ENCODE results near the gene CCNK. TPM values are rescaled to one million over a fixed set of nuclear protein-coding genes. Genes with fewer than 3 reads are reported as not detected.
A peak's percentile ranks its signal among the peaks of the same experiment; 100 is the strongest.

The CCNK gene
- total and polyA plus RNA-seq, 4 experiments from 2014 or later, result 7.0 to 83.4 (median 48.6) TPM

- Mint-ChIP-seq H3K36me3 (peaks cover 0 to 29% of the 10 kb centered on the region in 2 donors), H3K27ac (peak overlapping the region in 1 of 7 donors; percentile 38), H3K9me3 (no peaks in the 10 kb centered on the region), H3K4me1 (no peaks in the 10 kb centered on the region), H3K27me3 (no peaks in the 10 kb centered on the region), H3K4me3 (no peak overlapping the region)
- Histone ChIP-seq H3K4me1 (ENCODE audit: insufficient read depth, low read length) (no peaks in the 10 kb centered on the region), H3K9me3 (ENCODE audit: control insufficient read depth in 1 of 2, low read length in 2 of 2) (no peaks in the 10 kb centered on the region), H3K4me3 (ENCODE audit: low read length in 2 of 2) (no peak overlapping the region), H3K36me3 (ENCODE audit: insufficient read depth, low read length) (no peaks in the 10 kb centered on the region), H3K27ac (ENCODE audit: low read depth, low read length) (no peak overlapping the region), H3K27me3 (ENCODE audit: insufficient read depth, low read length) (no peaks in the 10 kb centered on the region)
- intact Hi-C loops (cut with micrococcal nuclease), result no loop called here
- POLR2A ChIA-PET (ENCODE audit: partially characterized antibody), result interaction anchor here (1.0 kb wide), 1 partner anchor 34 kb away, joined by 6 read pairs; the partner anchor contains the start of genes CCNK and SETD3
- CTCF ChIA-PET (ENCODE audit: partially characterized antibody), result interaction anchor here (1.1 kb wide), 1 partner anchor 9 kb away, joined by 4 read pairs; no protein-coding TSS in a partner anchor
- peak in 1 of 5 donors; percentile 39 for DNase-seq
Observed at GRCh38 chr14:99514552-99515300, 33.5 kb downstream of the CCNK start.

- H3K4me3 ChIP-seq (ENCODE audit: low read length in 2 of 2), result no peak overlapping the region
- H3K9me3 Mint-ChIP-seq, result no peaks in the 10 kb centered on the region
- peaks cover 0 to 28% of the 10 kb centered on the region in 2 donors for H3K36me3 Mint-ChIP-seq
- H3K27me3 ChIP-seq (ENCODE audit: insufficient read depth, low read length), result no peaks in the 10 kb centered on the region
- no peak overlapping the region for H3K27ac ChIP-seq (ENCODE audit: low read depth, low read length)
- H3K27me3 Mint-ChIP-seq, result no peaks in the 10 kb centered on the region
- no peaks in the 10 kb centered on the region for H3K4me1 Mint-ChIP-seq
- DNase-seq, result no peak
- no peak overlapping the region for H3K4me3 Mint-ChIP-seq
- H3K9me3 ChIP-seq (ENCODE audit: control insufficient read depth in 1 of 2, low read length in 2 of 2), result no peaks in the 10 kb centered on the region
- ChIA-PET CTCF (ENCODE audit: partially characterized antibody) (interaction anchor here (1.1 to 4.5 kb wide), 2 partner anchors 10 to 113 kb away, joined by 4 to 30 read pairs; no protein-coding TSS in a partner anchor), POLR2A (ENCODE audit: partially characterized antibody) (interaction anchor here (1.0 kb wide), 1 partner anchor 35 kb away, joined by 6 read pairs; the partner anchor contains the start of genes CCNK and SETD3)
- intact Hi-C loops (cut with micrococcal nuclease), result no loop called here
- no peak overlapping the region for H3K27ac Mint-ChIP-seq
- no peaks in the 10 kb centered on the region for H3K4me1 ChIP-seq (ENCODE audit: insufficient read depth, low read length)
- no peaks in the 10 kb centered on the region for H3K36me3 ChIP-seq (ENCODE audit: insufficient read depth, low read length)
Observed at GRCh38 chr14:99515301-99516155, 34.3 kb downstream of the CCNK start.

DNA sequence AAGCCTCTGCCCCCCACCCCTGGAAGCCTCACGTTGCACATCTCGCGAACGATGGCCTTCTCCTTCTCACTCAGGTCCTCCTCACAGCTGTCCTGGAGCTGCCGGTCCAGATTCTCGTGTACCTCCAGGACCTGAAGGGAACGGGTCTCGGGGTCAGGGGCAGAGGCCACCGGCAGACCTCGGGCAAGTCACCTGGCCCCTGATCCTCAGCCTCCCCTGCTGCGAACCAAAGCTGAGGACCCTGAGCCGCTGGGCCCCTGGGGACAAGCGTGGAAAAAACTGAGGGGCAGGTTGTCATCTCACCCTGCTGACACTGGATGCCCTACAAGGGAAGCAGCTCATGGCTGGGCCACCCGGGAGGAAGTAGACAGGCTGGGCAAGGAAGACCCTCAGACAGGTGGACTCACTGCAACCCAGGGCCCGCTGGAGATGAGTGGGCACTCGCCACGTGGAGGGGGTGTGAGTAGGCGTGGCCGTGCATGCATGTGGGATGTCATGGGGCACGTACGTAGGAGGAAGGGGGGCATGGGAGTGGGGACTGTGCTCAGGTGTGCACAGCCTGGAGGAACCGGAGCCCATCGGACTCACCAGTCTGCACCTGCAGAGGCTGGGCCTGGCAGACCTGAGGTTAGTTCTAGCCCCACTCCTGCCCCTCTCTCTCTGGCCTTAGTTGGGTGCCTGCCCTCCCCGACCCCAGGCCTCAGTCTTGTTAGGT, 35.1 kb downstream of the CCNK start:
- Mint-ChIP-seq H3K9me3 (no peaks in the 10 kb centered on the region), H3K4me3 (no peak overlapping the region), H3K27me3 (no peaks in the 10 kb centered on the region), H3K27ac (peak overlapping the region in 1 of 7 donors; percentile 86), H3K36me3 (peaks cover 0 to 21% of the 10 kb centered on the region in 2 donors), H3K4me1 (no peaks in the 10 kb centered on the region)
- H3K9me3 ChIP-seq (ENCODE audit: control insufficient read depth in 1 of 2, low read length in 2 of 2), result no peaks in the 10 kb centered on the region
- DNase-seq, result peak in 1 of 5 donors; percentile 38
- ChIA-PET CTCF (ENCODE audit: partially characterized antibody) (interaction anchor here (0.7 to 4.5 kb wide), 3 partner anchors 89 to 369 kb away, joined by 3 to 30 read pairs (median 9); no protein-coding TSS in a partner anchor), POLR2A (ENCODE audit: partially characterized antibody) (interaction anchor here (1.0 kb wide), 1 partner anchor 36 kb away, joined by 6 read pairs; the partner anchor contains the start of genes CCNK and SETD3)
- no peaks in the 10 kb centered on the region for H3K27me3 ChIP-seq (ENCODE audit: insufficient read depth, low read length)
- H3K4me1 ChIP-seq (ENCODE audit: insufficient read depth, low read length), result no peaks in the 10 kb centered on the region
- no peak overlapping the region for H3K4me3 ChIP-seq (ENCODE audit: low read length in 2 of 2)
- intact Hi-C loops (cut with micrococcal nuclease), result no loop called here
- no peaks in the 10 kb centered on the region for H3K36me3 ChIP-seq (ENCODE audit: insufficient read depth, low read length)
- no peak overlapping the region for H3K27ac ChIP-seq (ENCODE audit: low read depth, low read length)

GRCh38 chr14:99516871-99517642, 35.8 kb downstream of the CCNK start:
- no peaks in the 10 kb centered on the region for H3K36me3 ChIP-seq (ENCODE audit: insufficient read depth, low read length)
- Mint-ChIP-seq H3K27ac (peak overlapping the region in 2 of 7 donors; percentile 48 to 86), H3K36me3 (peaks cover 0 to 14% of the 10 kb centered on the region in 2 donors), H3K27me3 (no peaks in the 10 kb centered on the region), H3K9me3 (no peaks in the 10 kb centered on the region), H3K4me1 (no peaks in the 10 kb centered on the region), H3K4me3 (no peak overlapping the region)
- CTCF ChIA-PET (ENCODE audit: partially characterized antibody), result interaction anchor here (0.7 to 4.5 kb wide), 4 partner anchors 88 to 368 kb away, joined by 3 to 30 read pairs (median 6); no protein-coding TSS in a partner anchor
- intact Hi-C loops (cut with micrococcal nuclease), result no loop called here
- H3K4me3 ChIP-seq (ENCODE audit: low read length in 2 of 2), result no peak overlapping the region
- H3K4me1 ChIP-seq (ENCODE audit: insufficient read depth, low read length), result no peaks in the 10 kb centered on the region
- H3K27ac ChIP-seq (ENCODE audit: low read depth, low read length), result no peak overlapping the region
- H3K27me3 ChIP-seq (ENCODE audit: insufficient read depth, low read length), result no peaks in the 10 kb centered on the region
- DNase-seq, result peak in 1 of 5 donors; percentile 25
- POLR2A ChIA-PET (ENCODE audit: partially characterized antibody), result no interaction called here
- H3K9me3 ChIP-seq (ENCODE audit: control insufficient read depth in 1 of 2, low read length in 2 of 2), result no peaks in the 10 kb centered on the region

DNA sequence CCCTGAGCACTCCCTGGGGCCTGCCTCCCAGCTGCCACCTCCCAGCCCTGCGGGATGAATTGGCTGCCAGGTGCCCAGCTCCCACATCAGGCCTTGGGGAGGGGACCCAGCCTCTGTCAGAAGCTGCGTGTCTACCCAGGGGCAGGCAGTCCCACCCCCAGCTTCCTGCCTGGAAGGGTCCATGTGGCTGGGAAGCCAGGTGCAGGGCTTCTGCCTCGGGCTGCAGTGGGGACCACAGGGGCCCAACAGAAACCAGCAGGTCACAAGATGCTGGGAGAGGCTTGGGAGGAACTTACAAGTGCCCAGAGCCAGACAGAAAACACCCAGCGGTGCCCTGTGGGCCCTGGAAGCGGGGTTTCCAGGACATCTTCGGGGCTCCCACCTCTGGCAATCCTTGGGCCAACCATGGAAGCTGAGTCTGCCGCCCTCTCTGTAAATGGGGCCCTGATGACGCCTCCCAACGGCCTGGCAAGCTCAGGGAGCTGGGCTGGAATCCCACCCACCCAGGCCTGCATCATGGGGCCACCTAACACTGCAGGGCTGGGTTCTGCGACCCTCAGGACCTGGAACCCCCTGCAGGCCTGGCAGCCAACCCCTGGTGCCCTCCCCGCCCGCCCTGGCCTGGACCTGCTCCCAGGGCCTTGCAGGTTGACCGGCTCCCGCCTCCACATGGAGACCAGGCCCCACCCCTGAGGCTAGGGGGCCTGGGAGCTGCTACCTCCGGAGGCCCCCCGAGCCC, 36.6 kb downstream of the CCNK start:
- CTCF ChIA-PET (ENCODE audit: partially characterized antibody), result interaction anchor here (0.9 to 4.5 kb wide), 3 partner anchors 103 to 367 kb away, joined by 3 to 30 read pairs (median 9); no protein-coding TSS in a partner anchor
- no peaks in the 10 kb centered on the region for H3K9me3 Mint-ChIP-seq
- H3K4me3 Mint-ChIP-seq, result no peak overlapping the region
- H3K4me3 ChIP-seq (ENCODE audit: low read length in 2 of 2), result no peak overlapping the region
- no peaks in the 10 kb centered on the region for H3K9me3 ChIP-seq (ENCODE audit: control insufficient read depth in 1 of 2, low read length in 2 of 2)
- H3K36me3 Mint-ChIP-seq, result peaks cover 0 to 9% of the 10 kb centered on the region in 2 donors
- H3K4me1 ChIP-seq (ENCODE audit: insufficient read depth, low read length), result no peaks in the 10 kb centered on the region
- H3K36me3 ChIP-seq (ENCODE audit: insufficient read depth, low read length), result no peaks in the 10 kb centered on the region
- POLR2A ChIA-PET (ENCODE audit: partially characterized antibody), result no interaction called here
- DNase-seq, result peak in 1 of 5 donors; percentile 29
- no peaks in the 10 kb centered on the region for H3K27me3 Mint-ChIP-seq
- intact Hi-C loops (cut with micrococcal nuclease), result loop anchor here (1.0 to 2.0 kb wide), 4 partner anchors 87 to 169 kb away; partner anchors contain the start of gene CCDC85C
- peak overlapping the region in 1 of 7 donors; percentile 48 for H3K27ac Mint-ChIP-seq
- H3K27me3 ChIP-seq (ENCODE audit: insufficient read depth, low read length), result no peaks in the 10 kb centered on the region
- H3K4me1 Mint-ChIP-seq, result no peaks in the 10 kb centered on the region
- no peak overlapping the region for H3K27ac ChIP-seq (ENCODE audit: low read depth, low read length)

Measured in CD4-positive, alpha-beta memory T cell (primary cell).